Stimulated activated CD8-positive, alpha-beta memory T cell treated with anti-CD3 and anti-CD28 coated beads, Interleukin-2, amount 100 ng/mL, for 48 hours (primary cell): Measurements from ENCODE around the gene LRGUK.
"Not testable (repeated sequence)": the region's sequence is repeated elsewhere in the genome, so short reads cannot be mapped to it uniquely, and the experiment has no call there.

Experiments used
- DNase-seq, 2 donors: peaks; one replicate each; pipeline ENCODE4 v3.0.0-alpha.2; 2020; ENCODE audit warnings: low read depth in 2 of 2

Gene LRGUK

DNA sequence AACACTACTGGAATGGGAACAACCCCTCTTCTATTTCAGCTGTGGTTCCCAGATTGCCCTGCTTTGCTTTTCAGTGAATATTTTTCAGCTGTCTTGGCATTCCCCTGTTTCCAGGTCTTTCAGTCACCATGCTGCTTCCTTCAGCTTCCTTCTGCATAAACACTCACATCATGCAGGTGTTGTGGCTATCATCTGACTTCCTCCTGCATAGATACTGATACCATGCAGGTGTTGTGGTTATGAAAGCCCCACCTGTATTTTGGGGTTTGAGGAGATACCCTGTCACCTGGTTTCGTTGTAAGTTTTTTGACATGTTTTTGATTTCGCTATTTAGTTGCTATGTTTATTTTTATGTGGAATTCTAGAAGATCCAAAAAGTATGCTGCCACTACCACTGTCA lies 118.1 kb downstream of the LRGUK start:
- no peak for DNase-seq

DNA sequence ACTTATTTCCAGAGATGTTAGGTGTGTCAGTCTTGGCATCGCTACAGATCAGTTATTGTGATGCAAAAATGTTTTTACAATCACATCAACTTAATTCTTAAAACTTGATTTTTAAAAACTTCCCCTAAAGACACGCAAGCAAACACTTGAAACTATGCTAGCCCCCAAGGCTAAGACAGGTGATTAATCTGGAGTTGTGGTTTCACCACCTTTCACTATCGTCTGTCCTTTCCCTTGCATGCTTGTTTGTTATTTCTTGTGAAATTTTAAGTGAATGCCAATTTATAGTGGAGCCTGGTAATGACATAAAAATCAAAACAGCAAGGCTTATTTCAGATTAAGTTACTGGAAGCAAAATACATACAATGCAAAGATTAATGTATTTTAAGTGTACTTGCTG lies 119.2 kb downstream of the LRGUK start:
- no peak for DNase-seq

DNA sequence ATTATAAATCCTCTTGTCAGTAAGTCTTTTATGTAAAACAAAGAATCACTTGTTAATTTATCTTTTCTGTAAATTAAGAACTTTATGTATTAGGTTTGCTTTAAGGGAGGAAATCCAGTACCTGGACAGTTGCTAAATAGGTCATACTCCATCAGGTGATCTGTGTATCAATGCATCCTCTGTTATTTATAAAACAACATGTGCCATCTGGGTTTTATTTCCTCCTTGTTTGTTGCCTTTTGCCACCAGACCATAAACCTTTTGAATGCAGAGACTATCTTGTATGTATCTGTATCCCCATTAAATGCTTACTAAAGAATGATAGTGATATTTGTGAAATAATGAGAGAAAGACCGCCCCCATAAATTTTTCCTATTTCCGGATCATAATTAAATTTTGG lies 119.6 kb downstream of the LRGUK start:
- no peak for DNase-seq

DNA sequence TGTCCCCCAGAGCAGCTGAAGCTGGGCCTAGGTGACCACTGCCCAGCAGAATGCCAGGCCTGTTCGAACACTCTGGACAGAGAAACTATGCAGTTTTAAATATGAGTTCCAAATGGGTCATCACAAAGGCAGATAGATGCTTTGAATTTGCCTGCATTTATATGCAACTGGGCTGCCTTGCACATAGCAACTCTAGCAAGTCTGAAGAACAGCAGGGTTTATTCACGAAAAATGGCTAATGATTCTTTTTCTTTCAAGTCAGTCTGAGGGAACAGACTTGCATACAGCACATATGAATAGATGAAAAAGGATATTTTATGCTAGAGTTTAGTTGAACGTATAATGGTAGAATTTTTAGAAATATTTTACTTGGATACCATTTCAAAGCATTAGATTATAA lies 121.1 kb downstream of the LRGUK start:
- no peak for DNase-seq

DNA sequence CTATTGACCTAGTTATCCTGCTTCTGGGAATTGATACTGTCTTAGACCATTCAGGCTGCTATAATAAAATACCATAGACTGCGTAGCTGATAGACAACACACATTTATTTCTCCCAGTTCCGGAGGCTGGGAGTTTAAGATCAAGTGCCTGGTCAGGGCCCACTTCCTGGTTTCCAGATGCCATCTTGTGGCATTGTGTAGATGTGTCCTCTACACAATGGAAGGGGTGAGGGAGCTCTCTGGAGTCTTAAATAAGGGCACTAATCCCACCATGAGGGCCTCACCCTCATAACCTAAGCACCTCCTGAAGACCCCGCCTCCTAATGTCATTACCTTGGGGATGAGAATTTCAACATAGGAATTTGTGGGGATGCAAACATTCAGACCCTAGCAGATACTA lies 127.2 kb downstream of the LRGUK start:
- no peak for DNase-seq

DNA sequence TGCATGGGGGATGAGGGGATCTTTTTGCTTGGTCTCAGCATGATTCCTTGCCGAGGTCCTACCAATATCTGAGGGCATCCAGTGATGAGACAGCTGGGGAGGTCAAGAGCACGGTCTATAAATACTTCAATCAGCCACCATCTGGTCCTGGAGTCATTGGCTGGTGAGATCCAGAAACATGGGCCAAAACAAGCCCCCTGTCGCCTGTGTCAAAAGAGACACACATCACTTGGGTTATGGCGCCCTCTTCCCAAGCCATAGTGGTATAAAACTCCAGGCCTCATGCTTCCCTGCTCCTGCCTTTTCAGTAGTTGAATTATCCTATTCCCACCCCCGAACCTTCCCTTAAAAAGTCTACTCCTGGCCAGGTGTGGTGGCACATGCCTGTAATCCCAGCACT lies 128.7 kb downstream of the LRGUK start:
- DNase-seq: no peak

DNA sequence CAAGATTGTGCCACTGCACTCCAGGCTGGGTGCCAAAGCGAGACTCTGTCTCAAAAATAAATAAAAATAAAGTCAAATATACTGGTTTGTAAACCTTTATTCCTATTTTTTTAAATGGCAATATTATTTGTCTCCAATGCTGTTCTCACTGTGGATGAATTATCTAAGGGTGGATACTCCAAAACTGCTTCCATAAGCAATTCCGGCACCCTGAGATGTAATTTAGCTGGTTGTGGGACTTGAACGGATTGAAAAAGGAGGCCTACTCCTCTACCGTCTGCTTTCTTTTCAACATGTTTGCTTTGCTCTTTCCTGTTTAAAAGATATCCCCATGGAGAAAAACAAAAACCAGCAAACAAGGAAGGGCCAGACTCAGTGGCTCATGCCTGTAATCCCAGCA lies 135.2 kb downstream of the LRGUK start:
- no peak for DNase-seq

DNA sequence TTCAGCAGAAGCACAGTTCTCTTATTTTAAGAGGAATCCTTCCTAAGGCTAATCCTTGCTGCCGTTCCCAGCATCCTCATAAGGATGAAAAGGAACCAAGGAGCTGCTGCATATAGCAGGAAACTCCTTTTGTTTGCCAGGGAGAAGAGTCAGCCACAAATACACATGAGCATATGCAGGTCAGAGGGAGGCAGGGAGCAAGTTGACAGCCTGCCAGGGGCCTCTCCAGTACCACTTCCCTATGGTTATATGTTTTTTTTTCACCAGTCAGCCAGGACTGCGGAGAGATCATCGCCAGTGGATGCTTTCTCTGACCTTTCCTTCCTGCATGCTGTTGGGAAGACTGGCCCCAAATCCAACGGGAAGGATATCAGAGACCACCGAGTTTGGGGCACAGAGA lies 149.8 kb downstream of the LRGUK start:
- no peak for DNase-seq

DNA sequence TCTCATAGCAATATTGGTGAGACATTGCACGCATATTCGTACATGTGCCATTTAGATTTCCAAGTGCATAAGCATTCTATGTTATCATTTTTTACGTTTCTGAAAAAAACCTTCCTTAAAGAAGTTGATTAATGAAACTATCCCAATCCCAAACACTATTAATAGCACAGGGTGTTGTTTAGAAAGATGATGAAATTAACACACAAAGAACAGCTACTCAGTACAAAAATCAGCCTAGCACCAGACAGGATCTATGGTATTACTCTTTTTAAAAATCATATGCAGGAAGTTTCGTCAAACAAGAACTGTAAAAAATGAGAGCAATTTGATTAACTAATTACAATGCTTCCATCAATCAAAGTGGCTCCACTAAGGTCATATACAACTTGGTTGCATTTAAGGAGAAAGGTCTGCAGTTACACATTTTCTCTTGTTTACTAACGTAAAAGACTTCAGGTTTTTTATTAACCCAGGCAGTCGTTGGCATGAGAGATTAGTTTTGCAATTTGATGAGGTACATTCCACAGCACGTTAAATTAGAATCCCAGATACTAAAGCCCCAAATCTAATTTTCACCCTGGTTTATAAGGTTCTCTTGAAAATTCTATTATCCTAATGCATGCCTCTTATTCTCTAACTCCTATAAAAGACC lies 151.5 kb downstream of the LRGUK start:
- DNase-seq: no peak

DNA sequence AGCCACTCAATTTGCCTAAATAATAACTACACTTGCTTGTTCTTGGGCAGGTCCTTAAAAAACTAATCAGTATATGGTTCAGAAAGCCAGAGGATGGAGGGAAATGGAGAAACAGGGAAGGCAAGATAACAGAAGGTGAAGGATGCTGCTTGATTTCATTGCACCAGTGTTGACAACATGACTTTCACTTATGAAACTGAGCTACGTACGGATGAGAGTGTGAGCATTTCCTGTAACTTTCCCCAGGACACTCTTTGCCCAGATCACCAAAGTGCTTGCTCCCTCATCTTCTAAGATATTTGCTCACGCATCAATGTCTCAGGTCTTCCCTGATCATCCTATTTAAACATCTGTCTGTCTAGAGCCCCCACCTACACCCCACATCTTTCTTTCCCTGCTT lies 152.2 kb downstream of the LRGUK start:
- DNase-seq: no peak

DNA sequence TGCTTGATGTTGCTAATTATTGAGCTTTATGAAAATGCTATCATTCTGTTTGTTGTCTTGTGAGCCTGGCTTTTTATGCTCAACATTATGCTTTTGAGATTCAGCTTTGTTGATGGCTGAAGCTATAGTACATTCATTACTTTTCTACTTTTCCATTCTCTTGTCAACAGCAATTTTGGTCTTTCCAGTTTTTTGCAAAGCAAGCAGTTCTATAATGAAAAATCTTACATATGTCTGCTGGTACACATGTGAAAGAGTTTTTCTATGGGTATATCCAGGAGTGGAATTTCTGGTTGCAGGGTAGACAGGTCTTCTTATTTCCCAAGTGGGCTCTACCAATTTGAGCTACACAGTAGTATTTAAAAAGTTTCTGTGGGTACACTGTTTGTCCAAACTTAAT lies 152.8 kb downstream of the LRGUK start:
- no peak for DNase-seq

DNA sequence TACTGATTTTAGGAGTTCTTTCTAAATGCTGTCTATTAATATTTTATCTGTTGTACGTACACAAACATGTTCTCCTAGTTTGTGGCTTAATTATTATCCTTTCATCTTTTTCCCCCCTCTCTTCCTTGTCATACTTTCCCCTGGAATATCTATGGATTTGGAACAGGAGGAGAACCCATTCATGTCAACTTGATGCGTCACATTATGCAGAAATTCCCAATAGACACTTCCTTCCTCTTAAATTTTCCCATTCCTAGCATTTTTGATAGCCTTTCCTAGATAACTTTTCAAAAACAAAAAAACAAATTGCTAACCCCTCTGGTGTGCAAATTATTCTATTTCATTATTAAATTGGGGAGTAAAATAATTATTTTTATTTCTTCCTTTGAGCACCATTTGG lies 153.4 kb downstream of the LRGUK start:
- DNase-seq: no peak

DNA sequence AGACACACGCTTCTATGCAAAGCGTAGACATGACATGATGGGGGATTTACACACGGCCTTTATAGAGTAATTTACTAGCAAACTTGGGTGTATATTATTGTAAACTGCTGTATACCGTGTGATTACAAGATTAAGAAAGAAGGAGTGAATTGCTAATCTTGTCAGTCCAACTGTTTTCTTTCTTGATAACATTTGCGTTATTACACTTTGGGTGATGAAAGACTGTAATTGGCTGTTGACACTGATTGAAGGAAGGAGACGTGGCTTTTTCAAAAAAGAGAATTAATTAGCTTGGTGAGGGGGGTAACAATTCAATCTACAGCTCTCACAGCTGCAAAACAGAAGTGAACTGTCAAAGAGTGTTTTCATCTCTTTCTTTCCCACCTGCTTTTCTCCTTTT lies 156.9 kb downstream of the LRGUK start:
- DNase-seq: no peak

DNA sequence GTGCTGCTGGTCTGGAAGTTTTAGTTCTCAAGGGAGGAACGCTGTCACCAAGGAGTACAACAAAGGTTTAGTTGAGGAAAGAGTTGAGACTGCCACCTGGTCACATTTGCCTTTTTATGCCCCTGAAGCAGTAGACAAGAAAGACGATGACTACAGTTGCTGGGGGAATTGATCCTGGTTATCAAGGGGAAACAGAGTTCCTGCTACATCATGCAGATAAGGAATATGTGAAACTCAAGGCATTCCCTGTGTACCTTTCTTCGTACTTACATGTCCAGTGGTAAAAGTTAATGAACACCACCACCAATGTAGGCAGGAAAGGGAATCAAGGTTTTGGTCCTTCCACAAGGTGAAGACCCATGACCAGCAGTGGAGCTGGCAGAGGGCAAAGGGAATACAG lies 157.8 kb downstream of the LRGUK start:
- no peak for DNase-seq

DNA sequence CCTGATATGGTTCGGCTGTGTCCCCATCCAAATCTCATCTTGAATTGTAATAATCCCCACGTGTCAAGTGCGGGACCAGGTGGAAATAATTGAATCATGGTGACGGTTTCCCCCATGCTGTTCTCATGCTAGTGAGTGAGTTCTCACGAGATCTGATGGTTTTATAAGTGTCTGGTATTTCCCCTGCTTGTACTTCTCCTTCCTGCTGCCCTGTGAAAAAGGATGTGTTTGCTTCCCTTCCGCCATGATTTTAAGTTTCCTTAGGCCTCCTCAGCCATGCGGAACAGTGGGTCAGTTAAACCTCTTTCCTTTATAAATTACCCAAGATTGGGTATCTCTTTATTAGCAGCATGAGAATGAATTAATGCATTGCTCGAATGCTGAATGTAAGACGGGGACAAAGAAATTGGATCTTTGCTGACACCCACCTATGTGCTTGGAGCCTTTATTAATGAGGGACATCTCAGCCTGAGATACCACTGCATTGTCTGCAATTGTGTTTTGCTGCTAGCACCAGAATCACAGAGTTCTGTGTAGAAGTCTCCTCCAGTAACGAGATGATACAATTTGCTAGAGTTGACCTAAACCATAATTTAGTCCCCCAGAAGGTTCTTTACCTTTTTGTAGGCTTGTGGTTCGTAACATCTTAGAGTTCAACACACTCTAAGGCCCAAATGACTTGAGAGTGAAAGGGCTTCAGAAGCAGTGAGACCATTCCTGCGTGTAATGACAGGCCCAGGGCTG lies 160.9 kb downstream of the LRGUK start:
- DNase-seq: no peak

DNA sequence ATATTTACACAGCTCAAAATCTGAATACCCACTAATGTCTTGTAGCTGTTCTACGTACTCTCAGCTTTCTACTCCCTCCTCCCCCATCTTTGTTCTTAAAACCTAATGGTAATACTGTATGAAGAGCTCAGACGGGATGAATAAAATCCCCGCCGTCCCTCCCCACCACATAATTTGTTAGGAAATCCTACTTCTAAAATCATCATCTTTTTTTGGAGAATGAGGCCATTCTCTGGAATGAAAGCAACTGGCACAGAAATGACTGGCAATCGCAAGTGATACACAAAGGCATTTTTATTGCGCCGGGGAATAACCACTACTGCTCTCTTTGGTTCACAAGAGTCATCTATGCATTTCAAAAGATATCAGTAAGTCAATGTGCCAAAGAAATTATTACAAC lies 162.3 kb downstream of the LRGUK start:
- no peak for DNase-seq

DNA sequence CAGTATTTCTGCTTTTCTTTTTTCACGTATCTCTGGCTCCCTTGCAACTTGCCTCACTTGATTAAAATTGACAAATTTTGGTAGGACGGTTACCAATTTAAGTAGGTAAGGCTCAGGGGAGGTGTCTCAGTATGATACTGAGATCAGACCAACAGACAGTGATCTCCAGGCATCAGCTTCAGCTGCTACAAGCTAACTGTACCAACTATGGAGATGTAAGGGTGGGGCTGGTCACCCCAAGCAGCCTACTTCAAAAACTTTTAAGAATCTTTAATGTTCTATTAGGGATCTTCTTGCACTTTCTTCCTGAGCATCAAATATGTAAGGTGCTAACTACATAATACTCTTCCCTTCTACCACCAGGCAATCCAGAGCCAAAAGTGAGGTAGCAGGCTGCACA lies 162.7 kb downstream of the LRGUK start:
- DNase-seq: no peak

DNA sequence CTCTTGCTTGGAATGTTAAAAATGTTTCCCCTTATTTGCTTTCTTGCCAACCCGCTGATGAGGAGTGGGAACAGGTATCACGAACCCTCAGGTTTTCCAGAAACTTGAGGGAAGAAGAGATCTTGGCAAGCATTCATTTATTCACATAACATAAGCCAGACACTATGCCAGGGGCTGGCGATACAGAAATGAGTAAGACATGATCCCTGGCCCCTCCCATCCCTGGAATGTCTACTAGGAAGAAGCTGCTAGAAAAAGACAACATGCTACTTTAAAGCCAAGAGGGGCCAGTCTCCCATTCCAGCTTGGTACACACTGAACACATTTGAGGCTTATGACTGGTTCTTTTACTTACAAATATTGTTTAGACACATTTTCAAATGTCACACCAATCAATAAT lies 163.1 kb downstream of the LRGUK start:
- DNase-seq: no peak

DNA sequence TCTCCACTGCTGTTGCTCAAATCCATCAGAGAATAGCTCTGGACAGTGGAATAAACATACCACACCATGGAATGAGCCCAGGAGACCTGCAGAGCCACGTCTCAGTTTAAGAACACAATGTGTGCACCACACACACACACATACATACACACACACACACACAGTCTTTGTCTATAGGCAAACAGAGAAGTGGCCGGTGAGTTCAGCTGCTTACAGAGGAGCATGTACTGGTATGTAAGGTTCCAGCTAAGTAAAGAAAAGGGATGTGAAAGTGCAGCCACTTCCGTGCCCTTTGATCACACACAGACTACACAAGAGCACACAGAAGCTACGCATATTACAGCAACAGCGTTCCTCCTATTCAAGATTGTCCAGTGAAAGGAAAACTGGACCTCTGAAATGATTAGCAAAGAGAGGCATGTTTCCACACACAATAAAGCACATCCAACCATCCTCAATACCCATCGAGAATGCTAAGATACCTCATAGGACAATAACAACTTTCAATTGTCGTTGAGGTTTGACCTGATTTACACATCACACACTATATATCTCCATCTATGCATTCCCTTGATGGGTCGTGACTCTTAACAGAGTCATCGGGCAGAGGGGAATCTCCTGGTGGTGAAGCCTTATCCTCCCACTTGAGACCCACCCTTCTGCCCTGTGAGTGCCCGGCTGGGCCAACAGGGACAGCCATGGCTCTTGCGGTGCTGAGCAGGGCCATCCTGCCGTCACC lies 166.0 kb downstream of the LRGUK start:
- no peak for DNase-seq

DNA sequence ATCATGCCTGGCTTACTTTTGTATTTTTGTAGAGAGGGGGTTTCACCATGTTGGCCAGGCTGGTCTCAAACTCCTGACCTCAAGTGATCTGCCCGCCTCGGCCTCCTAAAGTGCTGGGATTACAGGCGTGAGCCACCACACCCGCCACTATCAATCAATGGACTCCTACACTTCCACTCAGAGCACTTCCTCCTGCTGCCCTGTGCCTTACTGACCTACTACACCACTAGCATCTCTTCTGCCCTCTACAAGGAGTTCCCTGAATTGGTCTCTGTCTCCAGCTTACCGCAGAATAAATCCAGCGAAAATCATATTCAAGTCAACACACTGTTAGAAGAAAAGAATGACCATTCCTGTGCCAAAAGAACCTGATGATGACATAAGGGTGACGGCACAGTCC lies 168.8 kb downstream of the LRGUK start:
- not testable (repeated sequence) for DNase-seq

DNA sequence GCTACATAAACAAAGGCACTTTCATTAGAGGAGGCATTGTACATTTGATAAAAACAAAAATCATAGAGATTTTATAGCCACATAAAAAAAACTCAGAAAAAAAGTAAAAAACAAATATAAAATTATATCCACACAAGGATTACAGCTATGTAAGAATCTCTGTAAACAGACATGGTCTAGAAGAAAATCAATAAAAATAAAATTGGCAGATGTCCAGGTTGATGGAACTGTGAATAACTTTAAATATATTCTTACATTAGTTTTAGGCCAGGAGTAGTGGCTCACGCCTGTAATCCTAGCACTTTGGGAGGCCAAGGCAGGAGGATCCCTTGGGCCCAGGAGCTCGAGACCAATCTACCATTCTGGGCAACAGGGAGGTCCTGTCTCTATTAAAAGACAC lies 170.3 kb downstream of the LRGUK start:
- no peak for DNase-seq

DNA sequence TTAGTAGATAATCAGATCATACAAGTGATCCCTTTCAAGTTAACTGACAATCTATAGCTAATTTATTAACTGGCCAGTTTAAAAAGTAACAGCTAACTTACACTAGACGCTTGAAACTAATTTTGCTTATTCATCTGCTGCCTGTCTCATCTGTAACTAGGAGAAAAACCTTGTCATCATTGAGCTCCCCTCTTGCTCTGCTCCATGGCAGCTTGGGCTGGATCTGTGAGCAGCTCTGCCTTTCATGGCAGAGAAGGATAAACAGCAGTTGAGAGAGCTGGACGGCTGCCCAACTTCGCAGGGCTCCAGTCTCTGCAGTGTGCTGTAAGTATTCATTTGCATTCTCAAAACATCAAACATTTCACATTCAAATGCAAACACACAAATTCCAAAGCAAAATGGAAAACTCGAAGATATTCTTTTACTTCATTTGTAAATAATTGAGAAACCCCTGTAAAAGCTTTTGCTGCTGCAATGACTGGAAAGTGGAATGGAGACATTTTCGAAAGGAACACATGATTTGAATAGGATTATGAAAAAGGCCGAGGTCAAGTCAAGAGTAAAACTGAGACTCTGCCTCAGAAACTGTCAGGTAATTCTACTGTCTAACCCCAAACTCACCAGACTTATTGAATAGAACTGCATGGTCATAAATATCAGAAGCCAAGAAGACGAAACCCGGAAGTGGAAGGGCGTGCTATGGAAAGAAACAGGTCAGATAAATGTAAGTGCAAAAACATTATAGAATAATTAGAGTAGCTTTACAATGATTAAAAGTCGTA lies 172.0 kb downstream of the LRGUK start:
- no peak for DNase-seq
